Lung (tissue), 12 donors: Measurements from ENCODE around the gene TENM4. TPM values are rescaled to one million over a fixed set of nuclear protein-coding genes. Genes with fewer than 3 reads are reported as not detected.

Experiments
- ATAC-seq: fragments of 200-7000 bp; cut with Tn5 transposase; one replicate; pipeline ENCODE4 v1.9.1; 2020; ENCODE audit warnings: moderate number of reproducible peaks; ENCODE audit not compliant: insufficient read depth, low FRiP score
- DNase-seq, 3 donors: peaks; one replicate each; pipeline ENCODE4 v3.0.0-alpha.2; 2013 to 2017
- H3K27ac ChIP-seq, 2 donors: one replicate each; pipeline ENCODE4 v1.5.1; 2013; ENCODE audit warnings: mild to moderate bottlenecking in 2 of 2, moderate library complexity in 2 of 2, control low read depth in 1 of 2, inconsistent platforms in 1 of 2, low read depth in 1 of 2, low read length in 1 of 2
- H3K27me3 ChIP-seq, 3 donors: one replicate each; pipeline ENCODE4 v1.5.1; 2013; ENCODE audit warnings: low read length in 2 of 3; ENCODE audit not compliant: control insufficient read depth in 3 of 3, insufficient read depth in 3 of 3
- H3K36me3 ChIP-seq, 4 donors: one replicate each; pipeline ENCODE4 v1.5.1; 2013; ENCODE audit warnings: low read length in 4 of 4, mild to moderate bottlenecking in 1 of 4, moderate library complexity in 1 of 4; ENCODE audit not compliant: control insufficient read depth in 4 of 4, insufficient read depth in 4 of 4
- H3K4me1 ChIP-seq, 5 donors: one replicate each; pipeline ENCODE4 v1.5.1; 2013; ENCODE audit warnings: low read length in 5 of 5, mild to moderate bottlenecking in 2 of 5, moderate library complexity in 1 of 5; ENCODE audit not compliant: control insufficient read depth in 5 of 5, insufficient read depth in 5 of 5
- H3K4me3 ChIP-seq: one replicate; pipeline ENCODE4 v1.5.1; 2013; ENCODE audit warnings: mild to moderate bottlenecking, control low read depth, moderate library complexity
- H3K9ac ChIP-seq, 2 donors: one replicate each; pipeline ENCODE4 v1.5.1; 2013; ENCODE audit warnings: low read length in 2 of 2, control low read depth in 1 of 2; ENCODE audit not compliant: insufficient read depth in 1 of 2
- H3K9me3 ChIP-seq, 4 donors: one replicate each; pipeline ENCODE4 v1.5.1; 2013; ENCODE audit warnings: low read length in 3 of 4, mild to moderate bottlenecking in 1 of 4, moderate library complexity in 1 of 4; ENCODE audit not compliant: control insufficient read depth in 4 of 4, insufficient read depth in 3 of 4
- CTCF ChIP-seq: IDR thresholded peaks from 2 replicates; pipeline ENCODE4 v1.5.1; 2012; ENCODE audit warnings: mild to moderate bottlenecking; ENCODE audit errors: control extremely low read depth, extremely low read depth
- WGBS, 2 donors: extraction: QIAGEN DNeasy Blood & Tissue Kit; methylation state at CpG; one replicate each; pipeline ENCODE4 v1.1.7; 2013; 5-methylcytosine and 5-hydroxymethylcytosine counted together
- polyA plus RNA-seq, 2 donors: library from polyadenylated mRNA; stranded (reverse); fragments of 200-250 nt; gene quantifications; one replicate each; pipeline ENCODE4 v1.2.1, GENCODE V29; 2013
- total RNA-seq, 2 donors: library from RNA; depleted of rRNA in 1 of 2; stranded (reverse); fragments of >200 nt in 1 of 2; gene quantifications; one replicate each; pipeline ENCODE4 v1.2.1, GENCODE V29; 2014 to 2021
- donor health status: control.
- donor health status: control.
- donor health status: Bipolar disorder and iron deficiency.
- donor health status: healthy.
- donor health status: DM: yes; HTN: yes; CAD: no.

The TENM4 gene
- total and polyA plus RNA-seq, 4 donors: 0.28 to 16.4 (median 3.2) TPM

- TF ChIP-seq CTCF: no peak
- Histone ChIP-seq H3K36me3 (no peaks in the 10 kb centered on the region), H3K27ac (no peak overlapping the region), H3K27me3 (peaks cover 0 to 2% (median 0%) of the 10 kb centered on the region in 3 donors), H3K9ac (no peak overlapping the region), H3K9me3 (peaks cover 0 to 4% (median 0%) of the 10 kb centered on the region in 4 donors), H3K4me1 (peaks cover 0 to 18% (median 2%) of the 10 kb centered on the region in 5 donors), H3K4me3 (no peak overlapping the region)
- WGBS, 2 donors: 89 to 91% methylated on average over 4 of the region's 4 CpGs
- no peak for ATAC-seq
- no peak for DNase-seq
Measured at GRCh38 chr11:79259800-79260199, 181.0 kb downstream of the TENM4 start.

DNA sequence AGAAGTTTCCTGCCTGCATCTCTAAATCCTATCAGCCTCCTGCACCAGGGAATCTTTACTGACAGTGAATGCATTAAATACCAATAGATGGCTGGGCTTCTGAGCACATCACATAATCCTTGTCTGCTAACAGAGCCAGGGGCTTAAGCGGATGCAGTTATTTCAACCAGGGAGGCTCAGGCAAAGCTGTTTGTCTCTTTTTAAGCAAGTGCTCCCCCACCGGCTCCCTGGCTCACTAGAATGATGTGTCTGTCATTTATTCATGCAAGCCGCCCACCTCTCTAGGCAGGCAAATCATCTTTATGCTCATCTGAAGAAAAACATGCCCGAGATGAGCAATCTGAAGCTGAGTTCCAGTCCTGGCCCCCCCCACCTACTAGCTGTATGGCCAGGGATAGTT lies 182.3 kb downstream of the TENM4 start:
- H3K27ac ChIP-seq: no peak overlapping the region
- 78 to 85% methylated on average over 4 of the region's 4 CpGs for WGBS, 2 donors
- DNase-seq (no peak), ATAC-seq (no peak)
- no peak overlapping the region for H3K4me3 ChIP-seq
- TF ChIP-seq CTCF: no peak
- peaks cover 0 to 15% (median 2%) of the 10 kb centered on the region in 5 donors for H3K4me1 ChIP-seq
- peaks cover 0 to 2% (median 0%) of the 10 kb centered on the region in 3 donors for H3K27me3 ChIP-seq
- H3K9me3 ChIP-seq: peaks cover 0 to 4% (median 0%) of the 10 kb centered on the region in 4 donors
- no peaks in the 10 kb centered on the region for H3K36me3 ChIP-seq
- H3K9ac ChIP-seq: no peak overlapping the region

GRCh38 chr11:79255965-79256364 lies 184.9 kb downstream of the TENM4 start:
- Histone ChIP-seq H3K27ac (no peak overlapping the region), H3K27me3 (no peaks in the 10 kb centered on the region), H3K9me3 (peaks cover 0 to 4% (median 0%) of the 10 kb centered on the region in 4 donors), H3K4me3 (no peak overlapping the region), H3K4me1 (peaks cover 0 to 6% (median 1%) of the 10 kb centered on the region in 5 donors), H3K9ac (no peak overlapping the region), H3K36me3 (no peaks in the 10 kb centered on the region)
- no peak for TF ChIP-seq CTCF
- 86 to 91% methylated on average over 3 of the region's 3 CpGs for WGBS, 2 donors
- ATAC-seq (no peak), DNase-seq (no peak)

DNA sequence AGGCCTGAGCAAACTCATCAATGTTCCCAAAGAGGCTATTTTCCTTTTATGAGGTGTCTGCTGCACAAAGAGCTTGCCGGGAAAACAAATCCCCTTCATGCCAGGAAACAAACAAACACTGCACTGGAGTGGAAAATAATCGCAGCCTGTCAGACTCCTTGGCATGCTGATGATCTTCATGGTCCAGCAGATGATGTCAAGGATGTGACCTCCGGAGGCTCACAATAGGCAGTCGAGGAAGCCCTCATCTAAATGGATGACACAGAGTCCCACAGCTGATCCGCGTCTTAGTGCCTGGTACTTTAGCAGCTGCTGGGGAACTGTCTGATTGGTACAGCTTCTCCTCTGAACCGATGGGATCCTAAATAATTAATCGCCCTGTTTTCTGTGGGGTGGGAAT lies 187.6 kb downstream of the TENM4 start:
- Histone ChIP-seq H3K36me3 (no peaks in the 10 kb centered on the region), H3K27ac (no peak overlapping the region), H3K4me3 (no peak overlapping the region), H3K27me3 (no peaks in the 10 kb centered on the region), H3K9me3 (peaks cover 0 to 4% (median 0%) of the 10 kb centered on the region in 4 donors), H3K4me1 (peaks cover 0 to 6% (median 1%) of the 10 kb centered on the region in 5 donors), H3K9ac (no peak overlapping the region)
- no peak for ATAC-seq
- 61 to 77% methylated on average over 8 of the region's 8 CpGs for WGBS, 2 donors
- TF ChIP-seq CTCF: no peak
- peak; percentile 59 to 79 (median 64) for DNase-seq
